SU-DHL-6 (cell line): ENCODE data around the gene KRT78.

Experiments used
- CTCF ChIP-seq: fragments of 200-600 bp; sonication (generic); IDR thresholded peaks from one replicate; pipeline ENCODE4 v1.5.1; 2017; ENCODE audit warnings: antibody characterized with exemption, mild to moderate bottlenecking, low read length, moderate library complexity; ENCODE audit not compliant: insufficient read depth, poor library complexity, severe bottlenecking
- EZH2phosphoT487 ChIP-seq: fragments of 200-600 bp; sonication (generic), shearing (Covaris generic); conservative IDR thresholded peaks from 2 replicates; pipeline ENCODE4 v1.6.1; 2018; ENCODE audit warnings: mild to moderate bottlenecking, antibody characterized with exemption, low read length, moderate library complexity, mixed read lengths

DNA sequence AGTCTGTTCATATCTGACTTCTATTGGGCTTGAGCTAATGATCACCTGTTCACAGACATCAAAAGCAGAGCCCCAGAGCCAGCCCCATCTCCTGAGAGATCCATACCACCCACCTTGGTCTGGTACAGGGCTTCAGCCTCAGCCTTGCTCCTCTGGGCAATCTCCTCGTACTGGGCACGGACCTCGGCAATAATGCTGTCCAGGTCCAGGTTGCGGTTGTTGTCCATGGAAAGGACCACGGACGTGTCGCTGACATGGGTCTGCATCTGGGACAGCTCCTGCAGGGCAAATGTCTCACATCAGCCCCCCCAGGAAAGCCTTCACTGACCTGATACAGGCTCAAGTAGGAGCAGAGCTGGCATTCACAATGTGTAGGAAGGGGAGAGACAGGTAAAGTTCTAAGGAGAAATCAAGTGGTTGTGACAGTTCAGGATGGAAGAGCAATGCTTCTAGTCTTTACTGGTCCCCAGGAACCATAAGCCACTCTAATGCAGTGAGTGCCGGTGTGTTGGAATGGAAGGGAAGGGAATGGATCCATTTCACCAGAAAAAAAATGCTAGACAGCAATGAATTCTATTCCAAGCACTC, 40.1 kb downstream of the KRT78 start:
- no peak for TF ChIP-seq EZH2phosphoT487
- no peak for TF ChIP-seq CTCF
